K562 (cell line): Measurements from ENCODE around the gene ADGRB3. TPM values are rescaled to one million over a fixed set of nuclear protein-coding genes. Genes with fewer than 3 reads are reported as not detected.
A peak's percentile ranks its signal among the peaks of the same experiment; 100 is the strongest.

Source experiments
- CBFA2T3 ChIP-seq: fragments of 450-650 bp; IDR thresholded peaks from 2 replicates; pipeline ENCODE4 v1.6.1; 2017
- CTBP1 ChIP-seq: fragments of 450-650 bp; IDR thresholded peaks from 2 replicates; pipeline ENCODE4 v1.6.1; 2016; ENCODE audit warnings: borderline replicate concordance
- EP400 ChIP-seq: fragments of 450-650 bp; IDR thresholded peaks from 2 replicates; pipeline ENCODE4 v1.6.1; 2017; ENCODE audit warnings: antibody characterized with exemption, mild to moderate bottlenecking, moderate library complexity
- HDAC2 ChIP-seq: fragments of 450-650 bp; IDR thresholded peaks from 2 replicates; pipeline ENCODE4 v1.6.1; 2016; ENCODE audit warnings: mild to moderate bottlenecking
- L3MBTL2 ChIP-seq: fragments of 450-650 bp; IDR thresholded peaks from 2 replicates; pipeline ENCODE4 v1.6.1; 2016; ENCODE audit warnings: mild to moderate bottlenecking, moderate library complexity
- NR2C1 ChIP-seq, 2 experiments: fragments of 450-650 bp; IDR thresholded peaks; 2 replicates each; pipeline ENCODE4 v1.6.1; 2017; ENCODE audit warnings: mild to moderate bottlenecking in 2 of 2, antibody characterized with exemption in 1 of 2, inconsistent platforms in 1 of 2, missing compliant biosample characterization in 1 of 2, missing genetic modification characterization in 1 of 2
- RAD21 ChIP-seq, 2 experiments: fragments of 250-450 bp in 1 of 2; fragments of 450-650 bp in 1 of 2; sonication (Bioruptor Pico) in 1 of 2; formaldehyde crosslinking in 1 of 2; IDR thresholded peaks in 1 of 2; conservative IDR thresholded peaks in 1 of 2; 2 replicates each; pipeline versions ENCODE4 v1.4.0 to v1.8.0; 2020 to 2022; ENCODE audit warnings: mild to moderate bottlenecking in 2 of 2, moderate library complexity in 1 of 2
- SMARCE1 ChIP-seq: fragments of 450-650 bp; IDR thresholded peaks from 2 replicates; pipeline ENCODE4 v1.7.1; 2016; ENCODE audit warnings: mild to moderate bottlenecking
- ZNF408 ChIP-seq: fragments of 250-450 bp; sonication (Bioruptor Pico); IDR thresholded peaks from 2 replicates; pipeline ENCODE4 v1.4.0; 2020; ENCODE audit warnings: low read depth, mild to moderate bottlenecking, moderate library complexity
- ZNF507 ChIP-seq: conservative IDR thresholded peaks from 2 replicates; pipeline ENCODE4 v1.6.1; 2017; ENCODE audit warnings: missing genetic modification characterization, missing compliant biosample characterization
- ZSCAN29 ChIP-seq: fragments of 450-650 bp; IDR thresholded peaks from 2 replicates; pipeline ENCODE4 v1.6.1; 2017
- polyA plus RNA-seq, 8 experiments: library from polyadenylated mRNA; depleted of rRNA in 4 of 8; stranded (reverse) in 5 of 8; unstranded in 3 of 8; fragments of >200 nt; fragmentation: Nextera tagmentation in 2 of 8; fragmentation: Illumina TruSeq in 1 of 8; extraction: Ambion mirVana in 2 of 8; extraction: Trizol in 1 of 8; gene quantifications; 2 replicates each; pipeline versions ENCODE4 v1.2.1 to v1.2.3, GENCODE V29; 2011 to 2014; ENCODE audit warnings: inconsistent platforms in 1 of 8, missing spikeins in 1 of 8
- total RNA-seq, 7 experiments: library from RNA; depleted of rRNA in 6 of 7; stranded (reverse); fragments of >200 nt in 6 of 7; fragmentation: Illumina TruSeq in 2 of 7; extraction: Trizol in 2 of 7; gene quantifications; 2 replicates each; pipeline versions ENCODE4 v1.2.1 to v1.2.3, GENCODE V29; 2011 to 2021; ENCODE audit warnings: low replicate concordance in 1 of 7
- TF ChIP-seq, protein P1 (sequence below): fragments of 450-650 bp; IDR thresholded peaks from 2 replicates; pipeline ENCODE4 v1.6.1; 2017; ENCODE audit warnings: antibody characterized with exemption, mild to moderate bottlenecking
- TF ChIP-seq, protein P2 (sequence below): fragments of 200-600 bp; sonication (generic); IDR thresholded peaks from one replicate; pipeline ENCODE4 v1.6.1; 2012; ENCODE audit warnings: mild to moderate bottlenecking, low read depth, low read length, inconsistent platforms

ADGRB3 gene
- total and polyA plus RNA-seq, 9 of the 15 experiments (the other 6 are each of a cell fraction or from before 2014, with no cell fraction given): 0.90 to 7.8 (median 2.4) TPM

DNA sequence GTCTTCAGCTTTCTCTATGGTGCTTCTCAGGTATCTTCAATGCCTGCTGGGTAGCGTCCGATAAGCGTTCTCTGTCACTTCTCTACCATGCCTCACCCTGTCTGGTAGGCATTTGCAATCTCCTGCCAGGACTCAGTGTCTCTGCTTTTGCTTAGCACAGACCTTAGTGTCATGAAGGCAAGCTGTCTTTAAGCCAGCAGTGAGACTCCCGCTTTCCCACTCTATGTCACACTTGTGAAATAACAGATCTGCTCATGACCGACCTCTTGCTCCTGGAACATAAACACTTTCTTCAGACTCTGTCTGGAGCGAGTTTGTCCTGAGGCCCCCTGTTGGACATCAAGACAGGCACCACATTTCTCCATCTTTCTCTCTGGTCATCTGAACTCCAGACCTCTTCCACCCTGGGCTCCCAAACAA is 17.0 kb downstream of the ADGRB3 start (continued):
- TF ChIP-seq ZNF408 (CRISPR knock-in tag) (no peak), RAD21 (CRISPR knock-in tag; conservative IDR thresholded peaks at IDR 0.05 in 1 of 2, IDR thresholded peaks at IDR 0.05 in 1 of 2) (peak in 1 of 2 experiments; percentile 50; a peak in 2 of 4 replicates), EP400 (peak; percentile 33; the same call in 1 of the 2 replicates), ZNF507 (tag) (no peak), L3MBTL2 (peak; percentile 50), HDAC2 (peak; percentile 67), CBFA2T3 (peak; percentile 35), ZSCAN29 (no peak), NR2C1 (IDR thresholded peaks at IDR 0.05) (no peak), NR2C1 (tag; IDR thresholded peaks at IDR 0.05) (0 out of 2 replicates have a peak, but pooled peaks have one; percentile 19), SMARCE1 (peak; percentile 50; the same call in 1 of the 2 replicates), CTBP1 (peak; percentile 52; the same call in 1 of the 2 replicates)
- TF ChIP-seq, protein P1, sequence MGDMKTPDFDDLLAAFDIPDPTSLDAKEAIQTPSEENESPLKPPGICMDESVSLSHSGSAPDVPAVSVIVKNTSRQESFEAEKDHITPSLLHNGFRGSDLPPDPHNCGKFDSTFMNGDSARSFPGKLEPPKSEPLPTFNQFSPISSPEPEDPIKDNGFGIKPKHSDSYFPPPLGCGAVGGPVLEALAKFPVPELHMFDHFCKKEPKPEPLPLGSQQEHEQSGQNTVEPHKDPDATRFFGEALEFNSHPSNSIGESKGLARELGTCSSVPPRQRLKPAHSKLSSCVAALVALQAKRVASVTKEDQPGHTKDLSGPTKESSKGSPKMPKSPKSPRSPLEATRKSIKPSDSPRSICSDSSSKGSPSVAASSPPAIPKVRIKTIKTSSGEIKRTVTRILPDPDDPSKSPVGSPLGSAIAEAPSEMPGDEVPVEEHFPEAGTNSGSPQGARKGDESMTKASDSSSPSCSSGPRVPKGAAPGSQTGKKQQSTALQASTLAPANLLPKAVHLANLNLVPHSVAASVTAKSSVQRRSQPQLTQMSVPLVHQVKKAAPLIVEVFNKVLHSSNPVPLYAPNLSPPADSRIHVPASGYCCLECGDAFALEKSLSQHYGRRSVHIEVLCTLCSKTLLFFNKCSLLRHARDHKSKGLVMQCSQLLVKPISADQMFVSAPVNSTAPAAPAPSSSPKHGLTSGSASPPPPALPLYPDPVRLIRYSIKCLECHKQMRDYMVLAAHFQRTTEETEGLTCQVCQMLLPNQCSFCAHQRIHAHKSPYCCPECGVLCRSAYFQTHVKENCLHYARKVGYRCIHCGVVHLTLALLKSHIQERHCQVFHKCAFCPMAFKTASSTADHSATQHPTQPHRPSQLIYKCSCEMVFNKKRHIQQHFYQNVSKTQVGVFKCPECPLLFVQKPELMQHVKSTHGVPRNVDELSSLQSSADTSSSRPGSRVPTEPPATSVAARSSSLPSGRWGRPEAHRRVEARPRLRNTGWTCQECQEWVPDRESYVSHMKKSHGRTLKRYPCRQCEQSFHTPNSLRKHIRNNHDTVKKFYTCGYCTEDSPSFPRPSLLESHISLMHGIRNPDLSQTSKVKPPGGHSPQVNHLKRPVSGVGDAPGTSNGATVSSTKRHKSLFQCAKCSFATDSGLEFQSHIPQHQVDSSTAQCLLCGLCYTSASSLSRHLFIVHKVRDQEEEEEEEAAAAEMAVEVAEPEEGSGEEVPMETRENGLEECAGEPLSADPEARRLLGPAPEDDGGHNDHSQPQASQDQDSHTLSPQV: peak; percentile 89
- TF ChIP-seq, protein P2, sequence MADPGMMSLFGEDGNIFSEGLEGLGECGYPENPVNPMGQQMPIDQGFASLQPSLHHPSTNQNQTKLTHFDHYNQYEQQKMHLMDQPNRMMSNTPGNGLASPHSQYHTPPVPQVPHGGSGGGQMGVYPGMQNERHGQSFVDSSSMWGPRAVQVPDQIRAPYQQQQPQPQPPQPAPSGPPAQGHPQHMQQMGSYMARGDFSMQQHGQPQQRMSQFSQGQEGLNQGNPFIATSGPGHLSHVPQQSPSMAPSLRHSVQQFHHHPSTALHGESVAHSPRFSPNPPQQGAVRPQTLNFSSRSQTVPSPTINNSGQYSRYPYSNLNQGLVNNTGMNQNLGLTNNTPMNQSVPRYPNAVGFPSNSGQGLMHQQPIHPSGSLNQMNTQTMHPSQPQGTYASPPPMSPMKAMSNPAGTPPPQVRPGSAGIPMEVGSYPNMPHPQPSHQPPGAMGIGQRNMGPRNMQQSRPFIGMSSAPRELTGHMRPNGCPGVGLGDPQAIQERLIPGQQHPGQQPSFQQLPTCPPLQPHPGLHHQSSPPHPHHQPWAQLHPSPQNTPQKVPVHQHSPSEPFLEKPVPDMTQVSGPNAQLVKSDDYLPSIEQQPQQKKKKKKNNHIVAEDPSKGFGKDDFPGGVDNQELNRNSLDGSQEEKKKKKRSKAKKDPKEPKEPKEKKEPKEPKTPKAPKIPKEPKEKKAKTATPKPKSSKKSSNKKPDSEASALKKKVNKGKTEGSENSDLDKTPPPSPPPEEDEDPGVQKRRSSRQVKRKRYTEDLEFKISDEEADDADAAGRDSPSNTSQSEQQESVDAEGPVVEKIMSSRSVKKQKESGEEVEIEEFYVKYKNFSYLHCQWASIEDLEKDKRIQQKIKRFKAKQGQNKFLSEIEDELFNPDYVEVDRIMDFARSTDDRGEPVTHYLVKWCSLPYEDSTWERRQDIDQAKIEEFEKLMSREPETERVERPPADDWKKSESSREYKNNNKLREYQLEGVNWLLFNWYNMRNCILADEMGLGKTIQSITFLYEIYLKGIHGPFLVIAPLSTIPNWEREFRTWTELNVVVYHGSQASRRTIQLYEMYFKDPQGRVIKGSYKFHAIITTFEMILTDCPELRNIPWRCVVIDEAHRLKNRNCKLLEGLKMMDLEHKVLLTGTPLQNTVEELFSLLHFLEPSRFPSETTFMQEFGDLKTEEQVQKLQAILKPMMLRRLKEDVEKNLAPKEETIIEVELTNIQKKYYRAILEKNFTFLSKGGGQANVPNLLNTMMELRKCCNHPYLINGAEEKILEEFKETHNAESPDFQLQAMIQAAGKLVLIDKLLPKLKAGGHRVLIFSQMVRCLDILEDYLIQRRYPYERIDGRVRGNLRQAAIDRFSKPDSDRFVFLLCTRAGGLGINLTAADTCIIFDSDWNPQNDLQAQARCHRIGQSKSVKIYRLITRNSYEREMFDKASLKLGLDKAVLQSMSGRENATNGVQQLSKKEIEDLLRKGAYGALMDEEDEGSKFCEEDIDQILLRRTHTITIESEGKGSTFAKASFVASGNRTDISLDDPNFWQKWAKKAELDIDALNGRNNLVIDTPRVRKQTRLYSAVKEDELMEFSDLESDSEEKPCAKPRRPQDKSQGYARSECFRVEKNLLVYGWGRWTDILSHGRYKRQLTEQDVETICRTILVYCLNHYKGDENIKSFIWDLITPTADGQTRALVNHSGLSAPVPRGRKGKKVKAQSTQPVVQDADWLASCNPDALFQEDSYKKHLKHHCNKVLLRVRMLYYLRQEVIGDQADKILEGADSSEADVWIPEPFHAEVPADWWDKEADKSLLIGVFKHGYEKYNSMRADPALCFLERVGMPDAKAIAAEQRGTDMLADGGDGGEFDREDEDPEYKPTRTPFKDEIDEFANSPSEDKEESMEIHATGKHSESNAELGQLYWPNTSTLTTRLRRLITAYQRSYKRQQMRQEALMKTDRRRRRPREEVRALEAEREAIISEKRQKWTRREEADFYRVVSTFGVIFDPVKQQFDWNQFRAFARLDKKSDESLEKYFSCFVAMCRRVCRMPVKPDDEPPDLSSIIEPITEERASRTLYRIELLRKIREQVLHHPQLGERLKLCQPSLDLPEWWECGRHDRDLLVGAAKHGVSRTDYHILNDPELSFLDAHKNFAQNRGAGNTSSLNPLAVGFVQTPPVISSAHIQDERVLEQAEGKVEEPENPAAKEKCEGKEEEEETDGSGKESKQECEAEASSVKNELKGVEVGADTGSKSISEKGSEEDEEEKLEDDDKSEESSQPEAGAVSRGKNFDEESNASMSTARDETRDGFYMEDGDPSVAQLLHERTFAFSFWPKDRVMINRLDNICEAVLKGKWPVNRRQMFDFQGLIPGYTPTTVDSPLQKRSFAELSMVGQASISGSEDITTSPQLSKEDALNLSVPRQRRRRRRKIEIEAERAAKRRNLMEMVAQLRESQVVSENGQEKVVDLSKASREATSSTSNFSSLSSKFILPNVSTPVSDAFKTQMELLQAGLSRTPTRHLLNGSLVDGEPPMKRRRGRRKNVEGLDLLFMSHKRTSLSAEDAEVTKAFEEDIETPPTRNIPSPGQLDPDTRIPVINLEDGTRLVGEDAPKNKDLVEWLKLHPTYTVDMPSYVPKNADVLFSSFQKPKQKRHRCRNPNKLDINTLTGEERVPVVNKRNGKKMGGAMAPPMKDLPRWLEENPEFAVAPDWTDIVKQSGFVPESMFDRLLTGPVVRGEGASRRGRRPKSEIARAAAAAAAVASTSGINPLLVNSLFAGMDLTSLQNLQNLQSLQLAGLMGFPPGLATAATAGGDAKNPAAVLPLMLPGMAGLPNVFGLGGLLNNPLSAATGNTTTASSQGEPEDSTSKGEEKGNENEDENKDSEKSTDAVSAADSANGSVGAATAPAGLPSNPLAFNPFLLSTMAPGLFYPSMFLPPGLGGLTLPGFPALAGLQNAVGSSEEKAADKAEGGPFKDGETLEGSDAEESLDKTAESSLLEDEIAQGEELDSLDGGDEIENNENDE: no peak
